ENCODE data around the gene PRDM2.

PRDM2 gene

DNA sequence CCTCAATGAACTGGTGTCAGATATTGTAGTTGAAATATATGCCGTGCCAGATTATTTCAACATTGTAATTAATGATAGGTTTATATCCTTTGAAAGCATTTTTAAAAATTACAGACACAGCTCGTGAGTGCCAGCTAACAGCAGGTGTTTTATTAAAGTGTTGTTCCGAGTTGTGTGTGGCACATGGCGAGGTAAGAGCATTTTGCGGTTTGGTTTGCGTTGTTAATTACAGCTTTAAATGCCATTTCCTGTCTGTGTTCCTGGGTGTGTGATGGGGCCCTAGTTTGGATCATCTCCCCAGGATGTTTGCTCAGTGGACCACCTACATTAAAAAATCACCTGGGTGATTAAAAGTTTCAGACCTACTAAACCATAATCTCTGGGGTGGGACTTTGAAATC lies 97.4 kb downstream of the PRDM2 start:
- DNase-seq, result peak in 1 of 2 donors; percentile 11

DNA sequence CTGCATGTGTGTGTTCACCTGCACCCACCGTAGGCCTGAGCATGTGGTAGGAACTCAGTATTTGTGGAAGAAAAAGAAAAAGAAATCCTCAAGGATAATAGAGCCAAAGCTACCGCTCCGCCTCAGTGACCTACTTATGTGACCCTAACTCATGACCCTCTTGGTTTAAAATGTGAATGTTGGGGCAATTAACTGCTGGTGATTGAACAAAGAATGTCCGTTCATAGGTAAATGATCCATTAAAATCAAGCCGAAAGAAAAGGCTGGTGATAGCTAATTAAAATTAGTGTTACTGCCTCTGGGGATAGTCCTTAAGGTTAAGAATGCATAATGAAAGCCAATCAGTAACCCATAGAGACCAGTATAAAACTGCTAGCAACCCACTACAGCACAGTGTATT lies 98.1 kb downstream of the PRDM2 start:
- no peak for DNase-seq

DNA sequence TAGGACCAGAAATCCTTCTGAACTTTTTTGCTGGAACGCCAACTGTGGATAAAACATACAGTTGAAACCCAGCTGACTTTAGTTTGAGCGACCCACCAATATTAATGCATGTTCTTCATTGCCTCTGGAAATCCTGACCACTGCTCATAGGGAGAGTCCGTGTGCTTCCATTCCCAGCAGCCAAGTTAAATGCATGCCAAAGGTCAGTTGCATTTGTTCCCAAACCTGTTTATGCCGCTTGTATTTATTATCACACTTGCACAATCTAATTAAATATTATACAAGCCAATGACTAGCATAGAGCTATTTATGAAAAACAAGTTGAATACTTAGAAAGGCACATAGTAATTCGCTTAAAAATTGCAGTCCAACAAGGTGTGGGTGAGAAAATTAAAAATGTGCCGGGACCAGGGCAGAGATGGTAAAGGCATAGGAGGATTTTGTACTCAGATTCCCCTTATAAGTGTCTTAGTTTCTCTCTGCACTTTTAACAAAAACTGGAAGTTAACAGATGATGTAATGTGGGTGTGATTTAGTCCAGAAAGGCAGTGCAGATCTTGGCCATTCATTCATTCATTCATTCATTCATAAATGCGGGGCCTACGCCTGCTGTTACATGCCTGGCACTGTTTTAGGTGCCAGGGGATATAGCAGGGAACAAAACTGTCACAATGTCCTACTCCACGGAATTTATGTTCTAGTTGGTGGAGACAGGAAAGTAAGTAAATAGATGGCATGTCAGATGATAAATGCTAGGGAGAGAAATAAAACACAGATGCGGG lies 99.7 kb downstream of the PRDM2 start:
- no peak for DNase-seq

DNA sequence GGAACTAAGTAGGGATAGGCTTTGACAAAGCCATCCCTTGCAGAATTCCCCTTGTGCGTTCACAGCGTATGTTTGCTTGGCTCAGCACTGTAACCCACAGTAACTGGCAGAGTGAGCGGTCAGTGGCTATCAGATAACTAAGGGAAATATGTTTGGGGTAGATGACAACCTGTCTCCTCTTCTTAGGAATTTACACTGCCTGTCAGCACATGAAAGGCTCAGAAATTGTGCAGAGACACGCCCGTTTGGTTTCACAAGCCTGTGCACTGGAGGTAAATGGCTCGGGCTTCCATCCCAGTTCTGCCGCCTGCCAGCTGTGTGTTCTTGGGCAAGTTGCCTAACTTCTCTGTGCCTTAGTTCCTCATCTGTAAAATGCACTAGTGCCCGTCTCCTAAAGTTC lies 101.2 kb downstream of the PRDM2 start:
- no peak for DNase-seq

DNA sequence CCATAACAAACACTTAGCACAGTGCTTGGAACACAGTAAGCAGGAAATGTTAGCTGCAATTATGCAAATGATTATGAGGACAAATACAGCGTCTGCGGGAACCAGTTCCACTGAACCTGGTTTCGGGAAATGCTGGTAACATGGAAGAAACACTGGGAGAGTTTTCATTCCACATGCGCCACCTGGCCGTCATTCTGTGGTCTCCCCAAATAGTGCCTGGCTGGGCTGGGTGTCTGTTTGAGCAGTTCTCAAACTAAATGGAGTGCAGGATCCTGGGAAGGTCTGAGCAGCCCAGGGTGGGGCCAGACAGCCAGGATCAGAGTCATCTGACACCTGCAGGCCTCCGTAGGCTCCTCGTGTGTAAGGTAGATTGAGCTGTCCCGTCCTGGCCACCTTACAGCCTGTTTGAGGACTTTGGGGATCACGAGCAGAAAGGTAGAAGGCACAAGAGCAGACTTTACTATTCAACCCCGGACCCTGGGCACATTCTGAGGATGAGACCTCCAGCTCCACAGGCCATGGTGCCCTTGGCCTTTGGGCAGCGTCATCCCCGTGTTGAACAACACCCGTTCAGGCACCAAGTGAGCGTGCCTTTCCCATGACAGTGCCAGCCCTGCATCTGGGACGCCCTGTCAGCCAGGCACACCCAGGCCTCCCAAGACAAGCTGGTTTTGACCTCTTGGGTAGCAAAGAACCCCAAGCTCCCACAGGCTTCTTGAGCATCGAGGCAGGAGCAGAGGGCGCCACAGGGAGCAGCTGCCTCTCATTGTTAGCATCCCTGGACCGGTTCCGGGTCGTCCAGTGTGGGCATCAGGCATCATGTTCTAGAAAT lies 101.9 kb downstream of the PRDM2 start:
- no peak for DNase-seq

DNA sequence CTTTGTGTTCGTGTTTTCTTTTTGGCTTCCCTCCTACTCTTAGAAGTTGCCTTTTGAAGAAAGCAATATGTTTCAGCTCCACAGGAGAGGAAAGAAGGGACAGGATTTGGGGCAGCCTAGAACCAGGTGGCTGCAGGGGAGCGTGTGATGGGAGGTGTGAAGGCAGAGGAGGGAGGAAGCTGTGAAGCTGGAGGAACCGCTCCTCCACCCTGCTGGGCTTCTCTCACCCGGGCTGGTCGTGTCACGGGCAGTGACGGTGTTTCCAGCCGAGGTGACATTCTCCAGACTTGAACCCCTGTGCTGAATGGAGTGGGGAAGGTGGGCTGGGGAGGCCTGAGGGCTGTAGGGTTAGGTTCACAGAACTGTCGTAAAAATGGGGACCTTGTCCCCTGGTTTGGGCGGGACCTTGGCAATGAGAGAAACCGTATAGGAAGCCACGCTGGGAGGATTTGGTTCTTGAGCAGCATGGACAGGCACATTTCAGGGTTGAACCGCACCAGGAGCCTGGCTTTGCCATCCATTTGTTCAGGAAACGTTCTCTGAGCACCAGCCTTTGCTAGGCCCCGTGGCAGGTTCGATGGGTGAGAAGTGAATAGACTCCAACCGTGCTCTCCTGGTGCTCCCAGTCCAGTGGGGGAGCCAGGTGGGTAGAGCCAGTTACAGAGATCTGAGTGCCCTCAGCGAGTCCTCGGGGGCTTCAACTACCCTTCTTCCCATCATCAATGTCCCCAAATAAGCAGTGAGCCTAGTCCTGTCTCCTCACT lies 103.0 kb downstream of the PRDM2 start:
- no peak for DNase-seq

DNA sequence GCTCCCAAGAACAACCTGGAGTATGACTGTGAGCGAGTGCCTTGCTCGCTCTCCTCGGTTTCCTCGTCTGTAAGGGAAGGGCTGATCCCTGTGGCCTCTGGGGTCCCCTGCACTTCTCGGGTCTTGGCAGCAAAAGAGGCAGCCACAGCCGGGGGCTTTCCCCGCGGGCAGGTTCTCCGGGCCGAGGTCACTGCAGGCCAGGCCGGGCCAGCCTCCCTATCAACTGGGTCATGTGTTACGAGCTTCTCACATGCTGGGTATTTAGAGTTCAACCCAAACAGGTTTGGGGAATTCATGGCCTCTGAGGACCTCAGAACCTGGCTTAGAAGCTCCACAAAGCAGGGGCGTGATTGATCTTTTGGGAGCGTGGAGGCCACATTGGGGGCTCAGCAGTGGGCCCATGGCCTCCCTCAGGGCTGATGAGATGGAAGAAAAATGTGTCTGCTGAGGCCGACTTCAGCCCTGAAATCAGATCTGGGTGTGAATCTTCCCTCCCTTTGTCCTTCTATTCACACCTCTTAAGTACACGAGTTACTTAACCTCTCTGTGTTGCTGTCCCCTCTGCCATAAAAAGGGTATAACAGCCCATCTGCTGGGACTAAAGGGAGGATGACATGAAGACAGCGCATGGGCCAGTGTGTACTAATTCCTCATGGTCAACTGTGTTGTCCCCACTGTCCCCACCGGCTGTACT lies 103.7 kb downstream of the PRDM2 start:
- DNase-seq, result no peak

DNA sequence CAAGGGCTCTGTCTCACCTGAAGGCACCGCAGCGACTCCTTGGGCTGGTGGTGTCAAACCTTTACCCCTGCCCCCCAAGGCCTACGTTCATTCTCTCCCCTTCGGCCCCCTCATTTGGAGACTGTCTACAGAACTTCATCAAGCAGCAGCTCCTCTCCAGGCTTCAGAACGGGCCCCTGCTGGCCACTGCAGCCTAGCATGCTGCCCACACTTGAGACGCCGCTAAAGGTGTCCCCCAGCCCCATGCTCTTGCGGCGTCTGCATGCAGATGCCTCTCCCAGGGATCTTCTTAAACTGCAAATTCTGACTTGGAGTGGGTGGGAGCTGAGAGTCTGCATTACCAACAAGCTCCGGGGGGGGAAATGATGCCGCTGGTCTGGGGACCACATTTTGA lies 104.2 kb downstream of the PRDM2 start:
- no peak for DNase-seq

DNA sequence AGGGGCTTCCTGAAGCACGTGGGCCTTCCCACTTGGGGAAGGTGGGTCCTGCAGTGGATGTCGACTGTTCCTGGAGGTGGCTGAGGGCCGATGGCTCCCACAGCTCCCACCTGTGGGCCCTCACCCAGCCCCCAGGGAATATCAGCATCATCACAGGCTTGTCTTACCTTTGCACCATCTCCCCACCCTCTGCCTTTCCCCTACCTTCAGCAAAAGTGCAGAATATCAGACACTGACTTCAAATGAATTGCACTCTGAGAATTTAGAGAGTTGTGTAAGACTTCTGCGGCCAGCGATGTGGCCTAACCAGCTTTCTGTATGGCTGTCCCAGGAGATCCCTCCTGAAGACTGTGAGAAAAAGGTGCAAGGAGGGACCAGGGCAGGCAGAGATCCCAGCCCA lies 105.4 kb downstream of the PRDM2 start:
- no peak for DNase-seq

DNA sequence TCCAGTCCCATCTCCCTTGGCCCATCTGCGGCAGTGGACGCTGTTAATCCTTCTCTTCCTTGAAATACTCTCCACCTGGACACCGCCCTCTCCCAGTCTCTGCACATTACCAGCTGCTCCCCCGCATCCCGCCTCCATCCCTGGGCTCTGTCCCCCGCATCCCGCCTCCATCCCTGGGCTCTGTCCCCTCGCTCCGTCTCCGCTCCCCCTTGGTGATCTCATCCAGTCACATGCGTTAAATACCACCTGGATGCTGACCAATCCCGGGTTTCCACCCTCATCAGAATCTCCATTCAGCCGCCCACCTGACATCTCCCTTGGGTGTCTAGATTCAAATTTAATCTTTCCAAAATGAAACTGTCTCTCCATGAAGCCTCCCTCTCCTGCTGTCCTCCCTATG lies 106.1 kb downstream of the PRDM2 start:
- no peak for DNase-seq

DNA sequence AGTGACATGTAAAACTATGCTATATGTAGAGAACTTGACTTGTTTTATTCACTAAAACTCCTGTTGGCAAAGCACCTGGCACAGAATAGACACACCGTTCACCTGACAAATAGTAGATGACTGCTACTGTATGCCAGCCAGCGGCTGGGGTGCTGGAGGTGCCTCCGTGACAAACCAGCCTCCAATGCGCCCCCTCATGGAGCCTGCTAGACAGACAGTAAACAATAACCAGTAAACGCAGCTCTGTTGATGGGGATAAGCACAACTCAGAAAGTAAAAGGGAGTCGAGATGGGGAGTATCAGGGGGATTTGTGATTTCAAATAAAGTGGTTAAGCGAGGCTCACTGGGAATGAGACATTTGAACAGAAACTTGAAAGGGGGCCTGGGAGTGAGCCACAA lies 107.2 kb downstream of the PRDM2 start:
- DNase-seq, result peak in 1 of 2 donors; percentile 28

DNA sequence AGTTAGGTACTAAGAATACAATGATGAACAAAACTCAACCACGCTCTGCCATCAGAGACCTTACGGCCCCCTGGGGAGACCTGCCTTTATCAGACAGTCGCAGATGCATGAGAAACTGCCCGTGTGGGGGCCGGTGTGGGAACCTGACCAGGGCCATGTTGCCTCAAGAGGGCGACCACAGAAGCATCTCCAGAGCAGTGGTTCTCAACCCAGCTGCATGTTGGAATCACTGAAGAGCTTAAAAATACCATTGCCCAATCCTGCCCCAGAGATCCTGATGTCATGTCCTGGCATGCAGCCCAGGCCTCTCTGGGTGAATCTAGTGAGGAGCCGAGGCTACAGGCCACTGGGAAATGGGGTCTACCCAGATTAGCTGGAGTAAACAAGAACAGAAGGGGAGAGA lies 108.7 kb downstream of the PRDM2 start:
- no peak for DNase-seq

DNA sequence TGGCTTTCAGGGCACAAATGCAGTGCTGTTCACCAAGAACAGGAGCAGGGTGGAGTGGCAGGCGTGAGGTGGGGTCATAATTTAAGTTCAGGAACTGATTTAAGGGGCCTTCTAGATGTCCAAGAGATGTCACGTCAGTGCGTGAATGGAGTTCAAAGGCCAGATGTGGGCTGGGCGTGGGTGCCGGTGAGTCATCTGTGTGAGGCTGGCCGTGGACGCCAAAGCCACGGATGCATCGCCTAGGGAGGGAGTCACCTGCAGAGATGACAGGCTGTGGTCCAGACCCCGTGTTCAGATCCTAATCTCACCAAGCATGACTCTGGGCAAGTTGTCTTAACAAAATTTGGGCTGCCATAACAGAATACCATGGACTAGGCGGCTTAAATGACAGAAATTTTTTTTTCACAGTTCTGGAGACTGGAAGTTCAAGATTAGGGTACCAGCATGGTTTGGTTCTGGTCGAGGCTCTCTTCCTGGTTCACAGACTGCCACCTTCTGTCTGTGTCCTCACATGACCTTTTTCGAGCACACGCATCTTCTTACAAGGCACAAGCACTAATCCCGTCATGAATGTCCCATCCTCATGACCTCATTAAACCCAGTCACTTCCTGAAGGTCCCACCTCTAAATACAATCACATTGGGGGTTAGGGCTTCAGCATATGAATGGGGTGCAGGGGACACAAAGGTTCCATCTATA lies 109.6 kb downstream of the PRDM2 start:
- DNase-seq, result no peak

DNA sequence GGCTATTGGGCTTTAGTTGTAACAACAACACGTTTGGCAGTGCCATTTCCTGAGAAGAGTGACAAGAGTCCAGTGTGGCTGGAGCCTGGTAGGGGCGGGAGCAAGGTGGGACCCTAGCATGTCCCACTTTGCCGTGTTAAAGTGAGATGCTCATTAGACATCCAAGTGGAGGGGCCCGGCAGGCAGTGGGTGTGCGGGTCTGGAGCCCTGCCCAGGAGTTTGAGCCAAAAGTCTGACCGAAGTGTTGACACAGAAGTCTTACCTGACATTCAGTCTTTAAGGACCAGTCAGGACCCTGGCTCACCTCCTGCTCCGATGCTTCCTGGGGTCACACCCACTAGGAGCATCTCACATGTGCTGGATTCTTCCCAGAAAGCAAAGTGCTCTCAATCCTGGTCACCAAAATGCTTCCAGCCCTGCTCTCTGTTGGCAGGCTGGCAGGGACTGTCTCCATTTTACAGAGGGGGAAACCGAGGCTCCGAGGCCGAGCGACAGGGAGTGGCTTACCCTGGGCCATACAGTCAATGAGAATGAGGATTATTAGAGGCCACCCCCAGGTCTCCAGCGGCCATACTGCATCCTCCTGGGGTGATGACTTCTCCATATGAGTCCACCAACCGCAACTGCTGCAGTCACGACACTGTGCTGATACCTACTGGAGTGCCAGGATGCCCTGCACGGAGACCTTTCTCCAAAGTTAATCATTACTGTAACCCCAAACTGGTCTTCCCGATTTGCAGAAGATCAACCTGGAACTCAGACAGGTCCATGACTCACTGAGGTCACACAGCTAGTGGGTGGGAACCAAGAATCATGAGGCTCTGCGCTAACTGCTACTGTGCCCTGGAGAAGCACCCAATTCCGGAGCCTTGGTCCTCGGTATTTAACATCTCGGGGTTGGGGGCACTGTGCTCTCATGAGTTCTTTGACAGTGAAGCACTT lies 112.7 kb downstream of the PRDM2 start:
- DNase-seq, result no peak

DNA sequence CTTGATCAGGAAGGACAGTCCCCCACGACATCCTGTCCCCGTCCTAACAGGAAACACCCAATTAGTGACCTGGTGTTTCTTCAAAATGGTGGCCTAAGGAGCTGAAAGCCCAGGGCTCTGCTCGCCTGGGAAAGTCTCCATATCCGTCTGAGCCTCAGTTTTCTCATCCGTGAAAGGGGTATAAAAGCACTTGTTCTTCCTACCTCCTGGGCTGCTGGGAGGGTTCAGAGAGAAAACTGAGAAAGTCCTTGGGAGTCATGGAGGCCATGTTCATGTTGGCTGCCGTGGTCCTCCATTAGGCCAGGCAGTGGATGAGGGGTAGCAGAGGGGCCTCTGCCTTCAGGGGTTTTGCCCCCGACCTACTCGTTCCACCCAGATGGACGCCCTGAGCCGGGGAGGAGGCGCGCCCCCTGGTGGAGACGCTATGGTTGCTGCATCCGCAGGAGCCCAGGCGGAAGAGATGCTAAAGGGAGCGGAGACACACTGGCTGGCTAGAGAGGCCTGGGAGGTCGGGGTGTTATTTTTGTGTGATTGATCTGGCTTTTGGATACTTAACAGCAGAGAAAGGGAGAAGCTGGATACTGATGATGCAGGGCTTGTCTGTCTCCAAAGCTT lies 113.5 kb downstream of the PRDM2 start:
- peak; percentile 24 to 59 for DNase-seq

DNA sequence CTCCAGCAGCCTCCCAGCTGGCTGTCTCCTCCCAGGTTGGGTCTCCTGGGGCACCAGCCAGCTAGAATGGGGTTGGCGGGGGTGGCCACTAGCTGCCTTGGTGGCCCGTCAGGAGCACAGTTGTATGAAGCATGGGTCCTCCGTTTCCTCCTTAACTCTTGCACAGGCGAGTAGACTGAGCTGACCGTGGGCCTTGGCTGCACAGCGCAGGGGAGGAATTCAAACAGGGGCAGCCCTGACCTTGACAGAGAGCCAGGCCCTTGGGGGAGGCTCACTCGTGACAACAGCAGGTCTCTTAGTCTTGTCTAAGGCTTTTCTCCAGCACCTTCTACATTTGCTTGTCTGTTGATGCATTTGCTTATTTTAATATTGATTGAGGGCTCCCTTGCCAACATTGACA lies 114.1 kb downstream of the PRDM2 start:
- no peak for DNase-seq

DNA sequence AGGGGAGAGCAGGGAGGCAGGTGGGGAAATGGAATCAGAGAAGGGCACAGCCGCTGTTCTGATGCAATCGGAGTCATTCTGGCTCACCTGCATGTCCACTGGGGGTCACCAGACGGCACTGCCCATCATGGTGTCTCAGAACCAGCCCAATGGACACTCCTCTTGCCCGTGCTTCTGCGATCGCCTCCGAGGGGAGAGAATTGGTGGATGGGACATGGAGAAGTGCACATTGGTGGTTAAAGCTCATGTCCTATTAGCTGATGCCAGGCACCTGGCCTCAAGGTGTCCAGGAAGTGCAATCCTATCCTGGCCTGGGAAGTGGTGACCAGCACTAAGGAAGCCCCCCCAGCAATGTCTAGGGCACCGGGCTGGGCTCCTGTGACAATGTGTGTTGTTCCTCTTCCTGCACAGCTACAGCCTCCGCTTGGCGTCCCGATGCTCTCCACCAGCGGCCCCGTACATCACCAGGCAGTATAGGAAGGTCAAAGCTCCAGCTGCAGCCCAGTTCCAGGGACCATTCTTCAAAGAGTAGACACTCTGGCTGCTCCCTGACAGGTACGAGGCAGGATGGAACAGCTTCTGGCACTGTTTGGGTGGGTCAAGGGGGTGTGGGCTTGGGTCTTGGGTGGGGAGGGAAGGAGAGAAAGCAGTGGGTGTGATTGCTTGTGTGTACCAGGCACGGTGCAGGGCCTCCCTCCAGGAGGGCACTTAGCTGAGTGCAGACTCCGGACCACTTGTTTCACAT lies 116.2 kb downstream of the PRDM2 start:
- no peak for DNase-seq

DNA sequence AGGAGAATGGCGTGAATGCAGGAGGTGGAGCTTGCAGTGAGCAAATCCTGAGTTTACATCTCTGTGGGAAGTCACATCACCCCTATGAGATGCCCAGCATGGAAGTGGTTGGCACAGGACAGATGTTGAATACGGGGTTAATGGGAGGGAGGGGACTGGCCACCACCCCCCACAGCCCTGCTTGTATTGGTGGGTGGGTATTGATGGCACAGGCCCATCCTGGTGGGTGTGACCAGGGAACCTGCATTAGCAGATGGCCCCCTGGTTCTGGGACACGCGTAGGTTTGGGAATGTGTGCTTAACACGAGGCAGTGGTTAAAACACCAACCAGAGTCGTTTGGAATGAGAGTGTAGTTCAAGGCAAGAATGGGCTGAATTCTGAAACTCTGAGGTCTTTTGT lies 117.9 kb downstream of the PRDM2 start:
- no peak for DNase-seq

DNA sequence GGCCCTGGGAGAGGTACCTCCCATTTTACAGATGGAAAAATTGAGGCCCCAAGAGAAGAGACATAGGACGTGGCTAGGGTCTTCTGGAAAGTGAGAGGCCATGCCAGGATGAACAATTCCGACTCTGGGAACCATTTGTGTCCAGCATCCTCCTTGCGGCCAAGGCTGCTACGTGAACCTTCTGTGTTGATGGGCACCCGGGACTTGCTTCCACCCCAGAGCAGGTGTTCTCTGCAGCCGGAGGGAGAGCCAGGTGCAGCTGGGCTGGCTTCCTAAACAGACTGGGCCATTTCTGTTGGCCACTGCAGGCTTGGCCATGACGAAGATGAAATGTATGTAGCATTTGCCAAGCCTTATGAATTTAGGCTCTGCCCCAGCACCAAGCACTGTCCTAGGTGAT lies 118.9 kb downstream of the PRDM2 start:
- DNase-seq, result no peak

DNA sequence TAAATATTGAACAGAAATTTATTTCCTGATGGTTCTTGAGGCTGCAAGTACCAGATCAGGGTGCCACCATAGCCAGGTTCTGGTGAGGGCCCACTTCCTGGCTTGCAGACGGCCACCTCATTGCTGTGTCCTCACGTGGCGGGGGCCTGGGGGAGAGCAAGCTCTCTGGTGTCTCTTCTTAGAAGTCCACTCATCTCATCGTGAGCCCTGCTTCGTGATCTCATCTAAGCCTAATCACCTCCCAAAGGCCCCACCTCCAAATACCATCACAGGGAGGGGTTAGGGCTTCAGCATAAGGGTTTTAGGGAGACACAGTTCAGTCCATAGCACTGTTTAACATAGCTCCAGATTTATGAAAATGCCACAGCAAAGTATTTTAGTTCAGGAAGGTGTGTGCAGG lies 119.7 kb downstream of the PRDM2 start:
- DNase-seq, result no peak

Measured in CD4-positive, alpha-beta T cell treated with Interferon alpha-2 for 1 hour (primary cell).